ENCODE results near the gene DYDC2.

The DYDC2 gene

DNA sequence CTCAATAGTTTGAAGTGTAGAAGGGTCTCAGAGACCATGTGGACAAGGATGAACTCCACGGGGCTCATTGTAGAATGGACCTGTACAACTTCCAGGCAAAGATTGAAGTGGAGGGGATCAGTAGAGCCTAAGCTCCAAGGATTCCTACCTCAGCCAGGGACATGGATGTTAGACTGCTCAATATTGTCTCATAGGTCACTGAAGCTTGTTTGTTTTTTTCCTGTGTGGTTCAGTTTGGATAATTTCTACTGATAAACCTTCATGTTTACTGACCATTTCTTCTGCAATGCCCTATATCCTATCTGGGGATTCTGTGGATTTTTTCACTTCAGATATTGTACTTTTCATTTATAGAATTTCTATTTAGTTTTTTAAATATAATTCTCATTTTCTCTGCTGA lies 8.9 kb downstream of the DYDC2 start:
- Histone ChIP-seq H3K27ac (ENCODE audit: low read depth, low read length) (no peak overlapping the region), H3K36me3 (ENCODE audit: control insufficient read depth, insufficient read depth, low read length) (no peaks in the 10 kb centered on the region; the same call in 1 of the 2 replicates), H3K9ac (ENCODE audit: low read length) (no peak overlapping the region), H3K9me3 (ENCODE audit: control insufficient read depth, insufficient read depth, low read depth, low read length) (peaks cover 23% of the 10 kb centered on the region), H3K4me3 (ENCODE audit: low read depth, low read length) (no peak overlapping the region), H3K27me3 (ENCODE audit: control insufficient read depth, insufficient read depth, low read length) (no peaks in the 10 kb centered on the region), H3K4me1 (ENCODE audit: control insufficient read depth, insufficient read depth, low read length) (no peaks in the 10 kb centered on the region)

DNA sequence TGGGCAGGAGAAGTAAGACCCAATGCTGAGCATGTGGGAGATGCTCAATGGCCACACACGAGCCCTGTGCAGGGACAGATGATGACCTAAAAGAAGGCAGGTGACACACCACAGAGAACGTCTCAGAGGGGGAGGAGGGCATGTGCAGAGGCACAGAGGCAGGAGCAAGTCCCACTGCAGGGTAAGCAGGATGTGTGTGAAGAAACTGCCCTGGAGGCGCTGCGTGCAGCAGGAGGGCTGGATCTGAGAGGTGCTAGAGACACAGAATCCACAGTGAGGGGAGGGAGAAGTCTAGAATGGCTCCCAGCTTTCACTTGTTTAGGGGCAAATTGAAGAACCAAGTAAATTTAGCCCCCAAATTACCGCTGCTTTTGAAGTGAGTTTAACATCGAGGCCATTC lies 14.9 kb downstream of the DYDC2 start:
- Histone ChIP-seq H3K36me3 (ENCODE audit: control insufficient read depth, insufficient read depth, low read length) (no peaks in the 10 kb centered on the region; the same call in 1 of the 2 replicates), H3K4me3 (ENCODE audit: low read depth, low read length) (no peak overlapping the region), H3K27ac (ENCODE audit: low read depth, low read length) (no peak overlapping the region)

DNA sequence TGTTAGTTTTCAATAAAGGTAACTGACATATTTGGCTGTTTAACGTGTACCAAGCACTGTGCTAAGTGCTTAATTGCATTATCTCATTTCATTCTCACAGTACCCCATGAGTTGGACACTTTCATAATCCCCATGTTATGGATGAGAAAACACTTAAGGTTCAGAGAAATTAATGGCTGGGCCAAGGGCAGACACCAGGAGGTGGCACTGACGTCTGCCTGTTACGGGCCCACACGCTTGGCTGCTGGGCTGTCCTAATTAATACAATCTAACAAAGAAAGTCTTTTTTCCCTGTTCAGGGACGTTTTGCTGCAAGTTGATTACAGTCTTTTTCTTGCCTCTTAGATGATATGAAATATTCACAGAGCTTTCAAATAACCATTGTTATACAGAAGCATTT lies 16.1 kb downstream of the DYDC2 start:
- Histone ChIP-seq H3K9me3 (ENCODE audit: control insufficient read depth, insufficient read depth, low read depth, low read length) (peaks cover 6% of the 10 kb centered on the region), H3K27ac (ENCODE audit: low read depth, low read length) (no peak overlapping the region), H3K36me3 (ENCODE audit: control insufficient read depth, insufficient read depth, low read length) (no peaks in the 10 kb centered on the region), H3K4me1 (ENCODE audit: control insufficient read depth, insufficient read depth, low read length) (no peaks in the 10 kb centered on the region; the same call in 1 of the 2 replicates), H3K27me3 (ENCODE audit: control insufficient read depth, insufficient read depth, low read length) (no peaks in the 10 kb centered on the region), H3K9ac (ENCODE audit: low read length) (no peak overlapping the region), H3K4me3 (ENCODE audit: low read depth, low read length) (no peak overlapping the region)

More for the DNA sequence above, 14.9 kb downstream of the DYDC2 start:
- no peaks in the 10 kb centered on the region for H3K27me3 ChIP-seq (ENCODE audit: control insufficient read depth, insufficient read depth, low read length)
- no peak overlapping the region for H3K9ac ChIP-seq (ENCODE audit: low read length)
- H3K4me1 ChIP-seq (ENCODE audit: control insufficient read depth, insufficient read depth, low read length): no peaks in the 10 kb centered on the region; the same call in 1 of the 2 replicates
- H3K9me3 ChIP-seq (ENCODE audit: control insufficient read depth, insufficient read depth, low read depth, low read length): peaks cover 19% of the 10 kb centered on the region

DNA sequence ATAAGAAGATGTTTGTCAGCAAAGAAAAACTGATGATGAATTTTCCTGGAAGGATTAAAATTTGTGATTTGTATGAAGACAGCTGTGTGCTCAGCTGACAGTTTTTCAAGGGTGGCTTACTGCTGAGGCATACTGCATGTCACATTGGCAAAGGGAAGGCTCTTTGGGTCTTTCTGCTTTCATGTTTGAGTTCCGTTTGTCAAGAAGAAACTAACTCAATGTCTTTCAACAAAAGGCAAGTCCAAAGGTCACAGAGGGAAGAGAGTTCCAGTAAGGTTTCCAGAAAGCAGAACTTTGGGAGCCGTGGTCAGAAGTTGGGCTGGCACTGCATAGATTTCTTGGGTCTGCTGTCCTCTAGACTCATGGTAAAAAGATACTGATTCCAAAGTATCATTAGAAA lies 16.9 kb downstream of the DYDC2 start:
- Histone ChIP-seq H3K9ac (ENCODE audit: low read length) (no peak overlapping the region), H3K4me1 (ENCODE audit: control insufficient read depth, insufficient read depth, low read length) (peaks cover 2% of the 10 kb centered on the region; the same call in 1 of the 2 replicates), H3K9me3 (ENCODE audit: control insufficient read depth, insufficient read depth, low read depth, low read length) (no peaks in the 10 kb centered on the region), H3K27ac (ENCODE audit: low read depth, low read length) (no peak overlapping the region), H3K36me3 (ENCODE audit: control insufficient read depth, insufficient read depth, low read length) (no peaks in the 10 kb centered on the region), H3K27me3 (ENCODE audit: control insufficient read depth, insufficient read depth, low read length) (no peaks in the 10 kb centered on the region), H3K4me3 (ENCODE audit: low read depth, low read length) (no peak overlapping the region)

DNA sequence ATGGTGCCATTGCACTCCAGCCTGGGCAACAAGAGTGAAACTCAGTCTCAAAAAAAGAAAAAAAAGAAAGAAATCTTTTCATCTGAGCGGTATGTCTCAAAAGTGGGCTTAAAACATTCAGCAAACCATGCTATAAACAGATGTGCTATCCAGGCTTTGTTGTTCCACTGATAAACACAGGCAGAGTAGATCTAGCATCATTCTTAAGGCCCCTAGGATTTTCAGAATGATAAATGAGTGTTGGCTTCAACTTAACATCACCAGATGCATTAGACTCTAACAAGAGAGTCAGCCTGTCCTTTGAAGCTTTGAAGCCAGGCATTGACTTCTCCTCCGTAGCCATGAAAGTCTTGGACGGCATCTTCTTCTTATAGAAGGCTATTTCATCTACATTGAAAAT lies 23.1 kb downstream of the DYDC2 start:
- Histone ChIP-seq H3K27me3 (ENCODE audit: control insufficient read depth, insufficient read depth, low read length) (no peaks in the 10 kb centered on the region), H3K4me1 (ENCODE audit: control insufficient read depth, insufficient read depth, low read length) (0 out of 2 replicates have a peak, but pooled peaks cover 2% of the 10 kb centered on the region), H3K36me3 (ENCODE audit: control insufficient read depth, insufficient read depth, low read length) (no peaks in the 10 kb centered on the region), H3K4me3 (ENCODE audit: low read depth, low read length) (no peak overlapping the region), H3K9ac (ENCODE audit: low read length) (no peak overlapping the region), H3K9me3 (ENCODE audit: control insufficient read depth, insufficient read depth, low read depth, low read length) (no peaks in the 10 kb centered on the region), H3K27ac (ENCODE audit: low read depth, low read length) (no peak overlapping the region)

DNA sequence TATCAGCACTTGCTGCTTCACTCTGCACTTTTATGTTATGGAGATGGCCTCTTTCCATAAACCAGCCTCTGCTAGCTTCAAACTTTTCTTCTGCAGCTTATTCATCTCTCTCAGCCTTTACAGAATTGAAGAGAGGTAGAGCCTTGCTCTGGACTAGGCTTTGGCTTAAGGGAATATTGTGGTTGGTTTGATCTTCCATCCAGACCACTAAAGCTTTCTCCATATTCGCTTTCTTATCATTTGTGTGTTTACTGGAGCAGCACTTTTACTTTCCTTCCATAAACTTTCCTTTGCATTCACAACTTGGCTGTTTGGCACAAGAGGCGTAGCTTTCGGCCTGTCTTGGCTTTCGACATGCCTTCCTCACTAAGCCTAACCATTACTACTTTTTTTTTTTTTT lies 23.6 kb downstream of the DYDC2 start:
- H3K4me3 ChIP-seq (ENCODE audit: low read depth, low read length): no peak overlapping the region
- no peaks in the 10 kb centered on the region for H3K36me3 ChIP-seq (ENCODE audit: control insufficient read depth, insufficient read depth, low read length)
- 0 out of 2 replicates have a peak, but pooled peaks cover 2% of the 10 kb centered on the region for H3K4me1 ChIP-seq (ENCODE audit: control insufficient read depth, insufficient read depth, low read length)
- no peak overlapping the region for H3K27ac ChIP-seq (ENCODE audit: low read depth, low read length)
- H3K9ac ChIP-seq (ENCODE audit: low read length): no peak overlapping the region
- no peaks in the 10 kb centered on the region for H3K27me3 ChIP-seq (ENCODE audit: control insufficient read depth, insufficient read depth, low read length)
- H3K9me3 ChIP-seq (ENCODE audit: control insufficient read depth, insufficient read depth, low read depth, low read length): no peaks in the 10 kb centered on the region

DNA sequence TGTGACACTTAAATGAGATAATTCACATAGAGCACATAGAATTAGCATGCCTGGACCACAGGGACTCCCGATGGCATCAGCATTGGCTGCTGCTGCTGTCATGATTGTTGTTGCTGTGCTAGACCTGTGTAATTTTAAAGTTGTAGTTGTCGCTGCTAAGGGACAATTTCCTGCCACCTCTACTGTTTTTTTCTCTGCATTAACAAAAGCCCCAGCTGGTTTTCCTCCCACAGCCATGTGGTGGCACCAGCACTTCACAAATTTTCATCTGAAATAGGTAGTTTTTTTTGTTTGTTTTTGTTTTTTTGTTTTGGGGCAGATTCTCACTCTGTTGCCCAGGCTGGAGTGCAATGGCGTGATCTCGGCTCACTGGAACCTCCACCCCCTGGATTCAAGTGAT lies 26.4 kb downstream of the DYDC2 start:
- no peak overlapping the region for H3K4me3 ChIP-seq (ENCODE audit: low read depth, low read length)
- H3K9ac ChIP-seq (ENCODE audit: low read length): no peak overlapping the region
- no peaks in the 10 kb centered on the region for H3K36me3 ChIP-seq (ENCODE audit: control insufficient read depth, insufficient read depth, low read length)
- 0 out of 2 replicates have a peak, but pooled peaks cover 2% of the 10 kb centered on the region for H3K4me1 ChIP-seq (ENCODE audit: control insufficient read depth, insufficient read depth, low read length)
- H3K9me3 ChIP-seq (ENCODE audit: control insufficient read depth, insufficient read depth, low read depth, low read length): no peaks in the 10 kb centered on the region
- H3K27me3 ChIP-seq (ENCODE audit: control insufficient read depth, insufficient read depth, low read length): no peaks in the 10 kb centered on the region
- H3K27ac ChIP-seq (ENCODE audit: low read depth, low read length): no peak overlapping the region

DNA sequence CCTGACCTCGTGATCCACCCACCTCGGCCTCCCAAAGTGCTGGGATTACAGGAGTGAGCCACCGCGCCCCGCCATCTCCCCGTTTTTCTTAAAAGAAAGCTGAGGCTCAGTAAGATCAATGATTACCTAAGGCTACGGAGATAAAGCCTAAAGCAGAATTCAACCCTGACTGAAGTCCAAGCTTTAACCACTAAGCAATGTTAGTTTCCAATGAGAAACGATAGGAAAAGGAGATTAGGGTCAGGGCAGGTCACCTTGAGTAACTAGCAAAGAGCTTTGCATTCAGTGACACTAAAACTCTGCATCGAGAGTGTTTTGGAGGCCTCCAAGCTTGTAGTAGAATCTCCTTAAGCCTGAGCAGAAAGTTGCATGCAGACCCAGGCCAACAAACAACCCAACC lies 34.2 kb downstream of the DYDC2 start:
- Histone ChIP-seq H3K9me3 (ENCODE audit: control insufficient read depth, insufficient read depth, low read depth, low read length) (no peaks in the 10 kb centered on the region), H3K4me1 (ENCODE audit: control insufficient read depth, insufficient read depth, low read length) (no peaks in the 10 kb centered on the region), H3K4me3 (ENCODE audit: low read depth, low read length) (no peak overlapping the region), H3K36me3 (ENCODE audit: control insufficient read depth, insufficient read depth, low read length) (no peaks in the 10 kb centered on the region), H3K9ac (ENCODE audit: low read length) (no peak overlapping the region), H3K27ac (ENCODE audit: low read depth, low read length) (no peak overlapping the region), H3K27me3 (ENCODE audit: control insufficient read depth, insufficient read depth, low read length) (no peaks in the 10 kb centered on the region)

DNA sequence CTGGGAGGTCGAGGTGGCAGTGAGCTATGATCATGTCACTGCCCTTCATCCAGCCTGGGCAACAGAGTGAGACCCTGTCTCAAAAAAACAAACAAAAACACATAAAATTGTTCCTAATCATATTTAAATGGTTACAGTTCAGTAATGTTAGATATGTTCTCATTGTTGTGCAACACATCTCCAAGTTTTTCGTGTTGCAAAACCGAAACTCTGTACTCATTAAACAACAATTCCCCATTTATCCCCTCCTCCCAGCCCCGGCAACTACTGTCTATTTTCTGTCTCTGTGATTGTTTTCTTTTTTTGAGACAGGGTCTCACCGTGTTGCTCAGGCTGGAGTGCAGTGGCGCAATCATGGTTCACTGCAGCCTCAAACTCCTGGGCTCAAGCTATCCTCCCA lies 35.7 kb downstream of the DYDC2 start:
- Histone ChIP-seq H3K27me3 (ENCODE audit: control insufficient read depth, insufficient read depth, low read length) (no peaks in the 10 kb centered on the region), H3K4me1 (ENCODE audit: control insufficient read depth, insufficient read depth, low read length) (no peaks in the 10 kb centered on the region), H3K36me3 (ENCODE audit: control insufficient read depth, insufficient read depth, low read length) (no peaks in the 10 kb centered on the region), H3K9me3 (ENCODE audit: control insufficient read depth, insufficient read depth, low read depth, low read length) (no peaks in the 10 kb centered on the region), H3K27ac (ENCODE audit: low read depth, low read length) (no peak overlapping the region), H3K9ac (ENCODE audit: low read length) (no peak overlapping the region), H3K4me3 (ENCODE audit: low read depth, low read length) (no peak overlapping the region)

DNA sequence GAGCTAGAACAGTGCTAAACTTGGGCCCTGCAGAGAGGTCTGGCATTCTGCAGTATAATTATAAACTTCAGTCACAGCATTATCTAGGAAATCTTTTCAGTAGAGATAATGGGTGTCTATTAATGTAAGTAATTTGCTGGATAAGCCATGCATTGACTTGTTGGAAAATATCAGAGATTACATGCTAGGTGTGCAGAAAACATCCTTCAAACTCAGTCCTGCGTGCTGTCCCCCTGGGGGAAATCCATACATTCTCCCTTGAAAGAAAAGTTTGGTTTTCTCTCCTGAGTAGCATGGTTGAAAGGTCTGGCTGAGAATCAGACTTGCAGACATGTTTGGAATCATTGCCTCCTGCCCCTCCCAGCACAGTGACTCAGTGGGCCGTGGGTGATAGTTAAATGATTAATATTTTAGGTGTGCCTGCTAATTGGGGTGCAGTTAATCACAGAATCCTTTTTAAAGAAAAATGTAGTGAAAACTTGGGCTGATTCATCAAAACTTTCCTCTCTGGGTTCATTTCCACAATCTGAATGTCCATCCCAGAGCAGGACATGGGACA lies 37.9 kb downstream of the DYDC2 start:
- H3K9me3 ChIP-seq (ENCODE audit: control insufficient read depth, insufficient read depth, low read depth, low read length): no peaks in the 10 kb centered on the region
- H3K27me3 ChIP-seq (ENCODE audit: control insufficient read depth, insufficient read depth, low read length): no peaks in the 10 kb centered on the region
- H3K36me3 ChIP-seq (ENCODE audit: control insufficient read depth, insufficient read depth, low read length): no peaks in the 10 kb centered on the region
- no peaks in the 10 kb centered on the region for H3K4me1 ChIP-seq (ENCODE audit: control insufficient read depth, insufficient read depth, low read length)
- H3K4me3 ChIP-seq (ENCODE audit: low read depth, low read length): no peak overlapping the region
- no peak overlapping the region for H3K27ac ChIP-seq (ENCODE audit: low read depth, low read length)
- no peak overlapping the region for H3K9ac ChIP-seq (ENCODE audit: low read length)

DNA sequence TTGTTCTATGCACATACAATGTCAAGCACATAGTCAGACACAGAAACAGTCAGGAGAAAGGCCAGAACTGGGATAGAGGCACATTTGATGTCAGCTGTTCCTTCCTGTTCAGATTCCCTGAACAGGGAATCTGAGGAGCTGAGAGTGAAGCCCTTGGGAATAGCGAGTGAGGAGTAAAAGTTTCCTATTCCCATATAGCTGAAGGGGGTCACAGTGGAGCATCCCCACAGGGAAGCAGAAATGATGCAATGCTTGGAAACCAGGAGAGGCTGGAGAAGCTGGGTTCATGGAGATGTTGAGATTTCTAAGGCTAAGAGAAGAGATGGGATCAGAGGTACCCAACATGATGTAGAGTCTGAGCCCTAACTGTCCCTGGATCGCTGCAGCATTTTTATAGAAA lies 40.4 kb downstream of the DYDC2 start:
- Histone ChIP-seq H3K27ac (ENCODE audit: low read depth, low read length) (no peak overlapping the region), H3K36me3 (ENCODE audit: control insufficient read depth, insufficient read depth, low read length) (no peaks in the 10 kb centered on the region), H3K9ac (ENCODE audit: low read length) (no peak overlapping the region), H3K9me3 (ENCODE audit: control insufficient read depth, insufficient read depth, low read depth, low read length) (no peaks in the 10 kb centered on the region), H3K4me3 (ENCODE audit: low read depth, low read length) (no peak overlapping the region), H3K4me1 (ENCODE audit: control insufficient read depth, insufficient read depth, low read length) (no peaks in the 10 kb centered on the region), H3K27me3 (ENCODE audit: control insufficient read depth, insufficient read depth, low read length) (no peaks in the 10 kb centered on the region)
